ENCODE measurements around the gene OR51B4.

DNA sequence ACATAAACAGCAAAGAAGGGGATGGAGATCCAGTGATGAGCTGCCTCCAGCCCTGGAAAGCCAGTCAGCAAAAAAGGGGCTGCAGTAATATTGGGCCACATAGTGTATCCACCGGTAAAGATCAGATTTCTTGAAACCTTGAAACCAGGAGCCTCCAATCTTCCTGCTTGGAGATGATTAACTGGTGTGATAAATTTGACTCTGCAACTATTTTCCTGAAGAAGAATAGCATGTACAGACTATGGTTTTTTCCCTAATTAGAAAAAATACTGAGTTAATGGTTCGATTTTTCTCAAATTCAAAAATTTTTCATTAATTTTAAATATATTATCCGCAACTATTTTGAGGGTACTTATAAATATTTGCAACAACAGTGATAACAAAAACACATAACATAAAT, 22.5 kb upstream of the OR51B4 start, which contains the start of gene OR51B2:
- TF ChIP-seq, protein P1, sequence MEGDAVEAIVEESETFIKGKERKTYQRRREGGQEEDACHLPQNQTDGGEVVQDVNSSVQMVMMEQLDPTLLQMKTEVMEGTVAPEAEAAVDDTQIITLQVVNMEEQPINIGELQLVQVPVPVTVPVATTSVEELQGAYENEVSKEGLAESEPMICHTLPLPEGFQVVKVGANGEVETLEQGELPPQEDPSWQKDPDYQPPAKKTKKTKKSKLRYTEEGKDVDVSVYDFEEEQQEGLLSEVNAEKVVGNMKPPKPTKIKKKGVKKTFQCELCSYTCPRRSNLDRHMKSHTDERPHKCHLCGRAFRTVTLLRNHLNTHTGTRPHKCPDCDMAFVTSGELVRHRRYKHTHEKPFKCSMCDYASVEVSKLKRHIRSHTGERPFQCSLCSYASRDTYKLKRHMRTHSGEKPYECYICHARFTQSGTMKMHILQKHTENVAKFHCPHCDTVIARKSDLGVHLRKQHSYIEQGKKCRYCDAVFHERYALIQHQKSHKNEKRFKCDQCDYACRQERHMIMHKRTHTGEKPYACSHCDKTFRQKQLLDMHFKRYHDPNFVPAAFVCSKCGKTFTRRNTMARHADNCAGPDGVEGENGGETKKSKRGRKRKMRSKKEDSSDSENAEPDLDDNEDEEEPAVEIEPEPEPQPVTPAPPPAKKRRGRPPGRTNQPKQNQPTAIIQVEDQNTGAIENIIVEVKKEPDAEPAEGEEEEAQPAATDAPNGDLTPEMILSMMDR (conservative IDR thresholded peaks at IDR 0.05; ENCODE audit: low read depth, low read length) = no peak
- no peak for TF ChIP-seq EZH2phosphoT487 (IDR thresholded peaks at IDR 0.05; ENCODE audit: borderline replicate concordance, low read length)
